ENCODE results near the gene RBPJL. TPM values are rescaled to one million over a fixed set of nuclear protein-coding genes. Genes with fewer than 3 reads are reported as not detected.
A peak's percentile ranks its signal among the peaks of the same experiment; 100 is the strongest.

The RBPJL gene
- total and polyA plus RNA-seq, 2 of the 8 experiments (the other 6 are each of a cell fraction or from before 2014, with no cell fraction given): 0.67 to 1.3 TPM

DNA sequence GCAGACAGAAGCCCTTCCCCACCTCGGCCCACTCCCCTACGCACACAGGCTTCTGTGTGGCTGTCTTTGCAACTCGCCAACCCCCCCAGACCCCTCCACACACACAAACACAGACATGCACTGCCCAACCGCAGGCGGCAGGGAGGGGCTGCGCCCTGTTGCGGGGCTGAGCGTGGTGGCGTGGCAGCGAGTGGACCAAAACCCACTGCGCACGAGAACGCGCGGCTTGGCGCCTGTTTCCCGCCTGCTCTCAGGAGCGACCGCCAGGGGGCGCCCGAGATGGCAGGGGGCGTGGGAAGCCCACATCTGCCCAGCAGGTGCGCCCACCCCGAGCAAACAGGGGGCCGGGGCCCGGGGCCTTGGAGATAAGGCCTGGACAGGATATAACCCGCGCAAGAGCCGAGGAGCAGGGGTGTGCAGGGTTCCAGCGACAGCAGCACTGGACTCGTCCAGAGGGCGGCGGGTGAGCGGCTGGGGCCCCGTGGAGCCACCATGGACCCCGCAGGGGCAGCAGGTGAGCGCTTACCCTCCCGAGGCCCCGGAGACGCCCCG lies at the start of gene RBPJL (continued):
- TF ChIP-seq, protein P1, sequence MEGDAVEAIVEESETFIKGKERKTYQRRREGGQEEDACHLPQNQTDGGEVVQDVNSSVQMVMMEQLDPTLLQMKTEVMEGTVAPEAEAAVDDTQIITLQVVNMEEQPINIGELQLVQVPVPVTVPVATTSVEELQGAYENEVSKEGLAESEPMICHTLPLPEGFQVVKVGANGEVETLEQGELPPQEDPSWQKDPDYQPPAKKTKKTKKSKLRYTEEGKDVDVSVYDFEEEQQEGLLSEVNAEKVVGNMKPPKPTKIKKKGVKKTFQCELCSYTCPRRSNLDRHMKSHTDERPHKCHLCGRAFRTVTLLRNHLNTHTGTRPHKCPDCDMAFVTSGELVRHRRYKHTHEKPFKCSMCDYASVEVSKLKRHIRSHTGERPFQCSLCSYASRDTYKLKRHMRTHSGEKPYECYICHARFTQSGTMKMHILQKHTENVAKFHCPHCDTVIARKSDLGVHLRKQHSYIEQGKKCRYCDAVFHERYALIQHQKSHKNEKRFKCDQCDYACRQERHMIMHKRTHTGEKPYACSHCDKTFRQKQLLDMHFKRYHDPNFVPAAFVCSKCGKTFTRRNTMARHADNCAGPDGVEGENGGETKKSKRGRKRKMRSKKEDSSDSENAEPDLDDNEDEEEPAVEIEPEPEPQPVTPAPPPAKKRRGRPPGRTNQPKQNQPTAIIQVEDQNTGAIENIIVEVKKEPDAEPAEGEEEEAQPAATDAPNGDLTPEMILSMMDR (IDR thresholded peaks at IDR 0.05; ENCODE audit: control extremely low read depth in 1 of 3, insufficient read depth in 1 of 3, low read depth in 1 of 3, low read length in 3 of 3): peak; percentile 90 to 95 (median 93)
- TF ChIP-seq RFX5 (IDR thresholded peaks at IDR 0.05; ENCODE audit: borderline replicate concordance, low read depth, low read length) (no peak), BACH1 (IDR thresholded peaks at IDR 0.05; ENCODE audit: low read length) (peak; percentile 87), EP300 (IDR thresholded peaks at IDR 0.05; ENCODE audit: borderline replicate concordance in 1 of 2, low read depth in 2 of 2, low read length in 2 of 2) (peak in 1 of 2 experiments; percentile 32; a peak in 1 of 3 replicates), SP2 (IDR thresholded peaks at IDR 0.05; ENCODE audit: low read length) (no peak), KDM4A (IDR thresholded peaks at IDR 0.05; ENCODE audit: low read depth, low read length, severe bottlenecking) (peak; percentile 56), CTBP2 (IDR thresholded peaks at IDR 0.05; ENCODE audit: borderline replicate concordance, insufficient read depth, insufficient read length, low read length) (peak; percentile 48)
- TF ChIP-seq, protein P2, sequence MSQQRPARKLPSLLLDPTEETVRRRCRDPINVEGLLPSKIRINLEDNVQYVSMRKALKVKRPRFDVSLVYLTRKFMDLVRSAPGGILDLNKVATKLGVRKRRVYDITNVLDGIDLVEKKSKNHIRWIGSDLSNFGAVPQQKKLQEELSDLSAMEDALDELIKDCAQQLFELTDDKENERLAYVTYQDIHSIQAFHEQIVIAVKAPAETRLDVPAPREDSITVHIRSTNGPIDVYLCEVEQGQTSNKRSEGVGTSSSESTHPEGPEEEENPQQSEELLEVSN (IDR thresholded peaks at IDR 0.05): peak; percentile 90
